Dendritic cell treated with granulocyte-macrophage colony-stimulating factor and Interleukin-4, amounts not matched to agents 40 ng/mL and 50 ng/mL, for 4 days (primary cell): ENCODE data around the gene DGKH.
"Not testable (repeated sequence)": the region's sequence is repeated elsewhere in the genome, so short reads cannot be mapped to it uniquely, and the experiment has no call there.

ENCODE experiments used
- H3K27ac Mint-ChIP-seq: one replicate; pipeline ENCODE4 v1.8.0; 2022; ENCODE audit warnings: mild to moderate bottlenecking, mixed read lengths
- H3K27me3 Mint-ChIP-seq: one replicate; pipeline ENCODE4 v1.8.0; 2022; ENCODE audit warnings: mild to moderate bottlenecking, mixed read lengths
- H3K36me3 Mint-ChIP-seq: one replicate; pipeline ENCODE4 v1.8.0; 2022; ENCODE audit warnings: low read depth, mixed read lengths
- H3K4me1 Mint-ChIP-seq: one replicate; pipeline ENCODE4 v1.8.0; 2022; ENCODE audit warnings: low read depth, mixed read lengths
- H3K4me3 Mint-ChIP-seq: one replicate; pipeline ENCODE4 v1.8.0; 2022; ENCODE audit warnings: mild to moderate bottlenecking, moderate library complexity, mixed read lengths
- H3K9me3 Mint-ChIP-seq: one replicate; pipeline ENCODE4 v1.8.0; 2022; ENCODE audit warnings: mixed read lengths
- intact Hi-C: fragments of 100-400 bp; cut with micrococcal nuclease; formaldehyde crosslinking; loops from one replicate; pipeline ENCODE4 v1.15.0; 2022

DGKH gene

DNA sequence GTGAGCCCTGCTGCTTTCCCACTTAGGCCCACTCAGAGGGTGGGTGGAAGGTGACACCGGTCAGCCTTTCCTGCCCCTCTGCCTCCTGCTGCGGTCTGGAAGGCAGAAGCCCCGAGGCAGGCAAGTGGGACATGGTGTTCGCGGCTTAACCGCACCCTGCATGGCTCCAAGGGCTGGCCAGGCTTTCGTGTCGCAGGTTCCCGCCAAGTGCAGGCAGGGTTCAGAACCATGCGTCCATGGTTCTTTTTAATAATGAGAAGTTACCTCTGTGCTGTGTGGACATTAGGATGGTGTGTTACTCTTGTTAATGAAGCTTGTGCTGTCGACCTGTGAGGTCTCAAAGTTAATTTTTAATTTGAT, 986 bp downstream of the DGKH start:
- intact Hi-C loops: loop anchor here (1.0 to 10.0 kb wide), 3 partner anchors 8 to 225 kb away; partner anchors contain the start of genes AKAP11 and VWA8
- Mint-ChIP-seq H3K4me1 (peaks cover 18% of the 10 kb centered on the region), H3K9me3 (no peaks in the 10 kb centered on the region), H3K36me3 (peaks cover 14% of the 10 kb centered on the region), H3K4me3 (peak overlapping the region; percentile 74), H3K27ac (peak overlapping the region; percentile 83), H3K27me3 (peaks cover 26% of the 10 kb centered on the region)

DNA sequence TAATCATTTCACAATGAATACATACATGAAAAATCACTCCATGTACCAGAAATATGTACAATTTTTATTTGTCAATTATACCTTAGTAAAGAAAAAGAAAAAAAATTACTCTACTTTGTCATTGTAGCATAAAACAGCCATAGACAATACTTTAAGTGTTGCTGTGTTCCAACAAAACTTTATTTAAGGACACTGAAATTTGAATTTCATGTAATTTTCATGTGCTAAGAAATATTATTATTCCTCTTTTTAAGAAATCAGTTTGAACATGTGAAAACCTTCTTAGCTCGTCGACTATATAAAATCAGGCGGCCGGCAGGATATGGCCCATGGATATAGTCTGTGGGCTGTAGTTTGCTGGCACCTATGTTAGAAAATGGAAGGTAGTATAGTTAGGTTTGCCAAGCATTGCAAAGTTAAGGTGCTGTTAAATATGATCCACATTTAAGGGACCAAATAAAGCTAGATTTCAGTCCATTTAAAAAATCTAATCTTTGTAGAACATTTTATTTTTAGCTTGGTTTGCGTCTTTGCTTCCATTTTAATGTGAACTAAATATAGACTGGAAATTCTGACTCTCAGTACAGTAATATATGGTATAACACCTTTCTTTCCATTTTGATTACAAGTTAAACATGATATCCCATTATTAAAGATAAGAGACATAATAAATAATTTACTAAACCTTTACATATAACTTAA, 6.5 kb downstream of the DGKH start:
- Mint-ChIP-seq H3K4me1 (peaks cover 11% of the 10 kb centered on the region), H3K27ac (no peak overlapping the region), H3K9me3 (peaks cover 8% of the 10 kb centered on the region), H3K36me3 (peaks cover 6% of the 10 kb centered on the region), H3K4me3 (no peak overlapping the region), H3K27me3 (peaks cover 10% of the 10 kb centered on the region)
- intact Hi-C loops: no loop called here

DNA sequence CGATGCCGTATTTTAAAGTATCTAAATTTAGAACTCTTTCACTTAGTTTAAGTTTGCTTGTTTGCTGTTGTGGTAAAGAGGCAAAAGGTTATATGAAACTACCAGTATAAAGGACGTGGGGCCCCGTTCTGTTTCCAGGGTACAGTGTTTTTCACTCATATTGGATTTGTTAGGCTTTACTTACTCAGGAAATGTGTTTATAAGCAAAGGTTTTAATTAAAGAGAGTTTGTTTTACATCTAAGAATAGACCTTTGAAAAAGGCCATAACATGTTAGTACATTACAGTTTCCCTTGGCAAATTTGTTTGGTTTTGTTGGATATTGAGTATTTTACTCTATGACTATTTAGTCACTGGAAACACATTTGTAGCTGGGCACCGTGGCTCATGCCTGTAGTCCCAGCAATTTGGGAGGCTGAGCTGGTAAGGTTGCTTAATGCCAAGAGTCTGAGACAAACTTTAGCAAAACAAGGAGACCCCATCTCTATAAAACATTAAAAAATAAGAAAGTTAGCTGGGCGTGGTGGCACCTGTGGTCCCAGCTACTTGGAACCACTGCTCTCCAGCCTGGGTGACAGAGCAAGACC, 7.1 kb downstream of the DGKH start:
- Mint-ChIP-seq H3K4me1 (peaks cover 11% of the 10 kb centered on the region), H3K4me3 (no peak overlapping the region), H3K27ac (no peak overlapping the region), H3K36me3 (peaks cover 10% of the 10 kb centered on the region), H3K9me3 (peaks cover 10% of the 10 kb centered on the region), H3K27me3 (peaks cover 3% of the 10 kb centered on the region)
- intact Hi-C loops: no loop called here

DNA sequence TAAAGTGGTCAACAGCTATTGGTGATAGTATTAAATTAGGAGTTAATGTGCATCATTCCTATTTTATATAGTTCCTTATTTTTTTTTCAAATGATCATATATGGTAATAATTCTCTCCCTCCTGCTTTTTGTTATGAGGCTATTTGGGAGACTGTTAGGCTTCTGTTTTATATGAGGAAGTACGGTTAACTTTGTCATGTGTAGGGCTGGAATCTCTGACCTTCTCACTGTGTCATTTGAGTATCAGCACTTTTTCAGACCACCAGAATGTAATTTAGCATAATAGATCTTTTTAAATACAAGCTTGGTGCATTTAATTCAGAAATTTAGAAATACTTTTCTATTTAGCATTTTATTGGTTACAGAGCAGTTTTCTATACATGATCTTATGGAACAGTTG, 7.7 kb downstream of the DGKH start:
- H3K27me3 Mint-ChIP-seq: peaks cover 3% of the 10 kb centered on the region
- H3K9me3 Mint-ChIP-seq: peaks cover 16% of the 10 kb centered on the region
- H3K36me3 Mint-ChIP-seq: peaks cover 15% of the 10 kb centered on the region
- no peak overlapping the region for H3K27ac Mint-ChIP-seq
- H3K4me3 Mint-ChIP-seq: no peak overlapping the region
- H3K4me1 Mint-ChIP-seq: peaks cover 11% of the 10 kb centered on the region
- intact Hi-C loops: no loop called here

DNA sequence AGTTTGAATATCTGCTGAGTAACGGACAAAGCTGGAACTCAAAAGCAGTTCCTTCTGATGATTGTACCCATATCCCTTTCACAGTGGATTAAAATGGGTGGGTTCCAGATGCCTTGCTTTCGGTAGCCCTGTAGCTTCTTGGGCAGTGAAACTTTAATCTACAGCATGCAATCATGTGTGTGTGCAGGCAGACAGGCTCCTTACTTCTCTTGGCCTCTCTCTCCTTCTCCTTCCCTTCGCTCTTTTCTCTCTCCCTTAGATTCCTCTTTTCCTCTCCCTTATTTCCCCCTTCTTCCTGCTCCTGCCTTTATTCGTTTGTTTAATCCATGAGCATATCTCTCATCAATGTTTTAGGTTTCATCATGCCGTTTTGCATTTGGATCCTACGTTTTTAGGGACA, 8.1 kb downstream of the DGKH start:
- intact Hi-C loops: no loop called here
- H3K27me3 Mint-ChIP-seq: peaks cover 1% of the 10 kb centered on the region
- peaks cover 19% of the 10 kb centered on the region for H3K36me3 Mint-ChIP-seq
- peaks cover 16% of the 10 kb centered on the region for H3K9me3 Mint-ChIP-seq
- no peak overlapping the region for H3K27ac Mint-ChIP-seq
- no peak overlapping the region for H3K4me3 Mint-ChIP-seq
- peaks cover 11% of the 10 kb centered on the region for H3K4me1 Mint-ChIP-seq

DNA sequence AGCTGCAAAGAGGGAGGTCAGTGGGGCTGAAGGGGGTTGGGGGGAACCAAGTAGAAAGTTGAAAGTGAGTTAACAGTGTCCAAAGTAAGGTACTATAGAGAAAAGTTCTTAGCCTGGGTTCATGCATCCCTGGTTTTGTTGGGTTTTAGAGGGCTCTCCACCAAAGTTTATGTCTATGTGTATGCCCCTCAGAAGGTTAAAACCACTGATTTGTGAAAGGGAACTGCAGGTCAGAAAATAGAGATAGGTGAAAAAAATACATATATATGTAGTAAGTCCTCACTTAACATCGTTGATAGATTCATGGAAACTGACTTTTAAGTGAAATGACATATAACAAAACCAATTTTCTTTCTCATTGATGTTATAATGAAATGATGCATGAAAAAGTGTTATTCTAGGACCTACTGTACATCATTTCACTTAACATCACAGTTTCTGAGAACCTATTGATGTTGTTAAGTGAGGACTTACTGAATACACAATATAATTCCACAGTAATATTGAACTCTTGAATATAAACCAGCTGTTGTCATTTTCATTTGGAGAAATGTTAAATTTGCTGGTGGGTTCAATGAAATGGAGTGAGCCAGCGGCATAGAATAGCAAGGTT, 9.6 kb downstream of the DGKH start:
- Mint-ChIP-seq H3K27ac (no peak overlapping the region), H3K4me3 (no peak overlapping the region), H3K36me3 (peaks cover 22% of the 10 kb centered on the region), H3K4me1 (peaks cover 6% of the 10 kb centered on the region), H3K9me3 (peaks cover 16% of the 10 kb centered on the region), H3K27me3 (peaks cover 1% of the 10 kb centered on the region)
- intact Hi-C loops: no loop called here

DNA sequence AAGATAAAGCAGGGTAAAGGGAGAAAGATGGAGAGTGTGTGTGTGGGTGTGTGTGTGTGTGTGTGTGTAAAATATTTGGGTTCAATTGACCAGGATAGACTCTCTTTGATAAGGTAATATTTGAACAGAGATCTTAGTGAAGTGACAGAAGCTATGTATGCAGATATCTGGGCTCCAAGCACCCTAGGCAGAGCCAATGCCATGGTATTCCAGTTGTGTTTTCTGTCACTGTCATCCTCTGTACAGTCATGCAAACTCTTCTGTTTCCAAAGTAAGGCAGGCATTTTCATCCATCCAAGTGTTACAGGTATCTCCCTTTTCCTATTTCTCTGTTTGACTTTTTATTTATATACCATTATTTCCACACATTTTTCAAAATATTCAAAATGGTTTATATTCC, 13.5 kb downstream of the DGKH start:
- Mint-ChIP-seq H3K4me1 (peaks cover 6% of the 10 kb centered on the region), H3K36me3 (peaks cover 30% of the 10 kb centered on the region), H3K27me3 (no peaks in the 10 kb centered on the region), H3K9me3 (peaks cover 16% of the 10 kb centered on the region), H3K4me3 (no peak overlapping the region), H3K27ac (no peak overlapping the region)
- intact Hi-C loops: no loop called here

DNA sequence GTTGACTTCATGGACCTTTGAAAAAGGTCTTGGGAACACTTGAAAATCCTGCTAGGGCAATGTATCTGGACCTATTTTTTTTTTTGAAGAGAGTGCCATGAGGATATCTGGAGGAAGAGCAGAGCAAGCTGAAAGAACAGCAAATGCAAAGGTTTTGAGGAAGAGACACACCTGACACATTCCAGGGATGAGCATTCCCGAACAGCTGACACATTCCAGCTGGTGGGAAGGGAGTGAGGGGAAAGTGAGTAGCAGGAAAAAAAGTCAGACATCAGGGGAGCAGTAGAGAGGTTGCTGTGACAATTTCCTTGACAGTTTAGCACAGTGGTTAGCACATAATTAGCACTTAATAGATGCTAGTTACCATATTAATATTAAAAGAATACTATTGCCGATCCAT, 14.7 kb downstream of the DGKH start:
- H3K9me3 Mint-ChIP-seq: peaks cover 16% of the 10 kb centered on the region
- no peak overlapping the region for H3K4me3 Mint-ChIP-seq
- peaks cover 6% of the 10 kb centered on the region for H3K4me1 Mint-ChIP-seq
- H3K27ac Mint-ChIP-seq: no peak overlapping the region
- H3K36me3 Mint-ChIP-seq: peaks cover 30% of the 10 kb centered on the region
- intact Hi-C loops: no loop called here
- no peaks in the 10 kb centered on the region for H3K27me3 Mint-ChIP-seq

DNA sequence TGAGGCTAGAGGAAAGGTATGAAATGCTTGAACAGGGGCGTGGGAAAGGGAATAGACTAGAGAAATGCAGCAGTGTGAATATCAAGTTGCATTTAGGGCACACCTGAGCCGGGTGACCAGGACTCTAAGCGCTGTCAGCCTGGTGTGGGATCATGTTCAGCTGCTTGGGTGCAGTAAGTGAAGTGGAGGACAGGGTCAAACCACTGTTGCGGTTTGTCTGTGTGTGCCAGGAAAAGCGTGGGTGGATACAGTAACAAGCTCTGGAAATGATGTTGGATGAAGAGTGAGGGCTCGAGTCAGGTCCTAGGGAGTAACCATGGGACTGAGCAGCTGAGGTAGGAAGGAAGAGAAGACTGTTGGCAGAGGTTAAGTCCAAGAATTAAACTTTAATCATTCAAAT, 15.8 kb downstream of the DGKH start:
- intact Hi-C loops: no loop called here
- Mint-ChIP-seq H3K27ac (no peak overlapping the region), H3K4me1 (peaks cover 14% of the 10 kb centered on the region), H3K36me3 (peaks cover 24% of the 10 kb centered on the region), H3K27me3 (no peaks in the 10 kb centered on the region), H3K4me3 (no peak overlapping the region), H3K9me3 (peaks cover 9% of the 10 kb centered on the region)

DNA sequence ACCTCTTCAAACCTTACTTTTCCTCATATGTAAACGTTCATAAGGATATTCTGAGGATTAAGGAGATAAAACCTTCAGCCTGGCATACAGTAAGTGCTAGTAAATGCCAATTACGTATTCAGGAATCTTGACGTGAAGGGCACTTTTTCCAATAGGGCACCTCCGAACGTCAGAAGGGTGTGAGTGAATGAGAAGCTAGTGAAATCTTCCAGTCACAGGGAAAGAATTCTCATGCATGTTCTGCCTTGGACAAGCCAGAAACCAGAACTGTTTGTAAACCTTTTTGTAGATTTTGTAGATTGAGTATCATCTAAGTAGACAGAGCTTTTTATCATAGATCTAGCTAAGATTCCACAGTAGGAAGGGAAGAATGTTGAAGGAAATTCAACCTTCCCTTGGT, 16.5 kb downstream of the DGKH start:
- peaks cover 24% of the 10 kb centered on the region for H3K36me3 Mint-ChIP-seq
- intact Hi-C loops: no loop called here
- H3K27ac Mint-ChIP-seq: no peak overlapping the region
- no peaks in the 10 kb centered on the region for H3K27me3 Mint-ChIP-seq
- no peak overlapping the region for H3K4me3 Mint-ChIP-seq
- H3K4me1 Mint-ChIP-seq: peaks cover 21% of the 10 kb centered on the region
- H3K9me3 Mint-ChIP-seq: peaks cover 9% of the 10 kb centered on the region

DNA sequence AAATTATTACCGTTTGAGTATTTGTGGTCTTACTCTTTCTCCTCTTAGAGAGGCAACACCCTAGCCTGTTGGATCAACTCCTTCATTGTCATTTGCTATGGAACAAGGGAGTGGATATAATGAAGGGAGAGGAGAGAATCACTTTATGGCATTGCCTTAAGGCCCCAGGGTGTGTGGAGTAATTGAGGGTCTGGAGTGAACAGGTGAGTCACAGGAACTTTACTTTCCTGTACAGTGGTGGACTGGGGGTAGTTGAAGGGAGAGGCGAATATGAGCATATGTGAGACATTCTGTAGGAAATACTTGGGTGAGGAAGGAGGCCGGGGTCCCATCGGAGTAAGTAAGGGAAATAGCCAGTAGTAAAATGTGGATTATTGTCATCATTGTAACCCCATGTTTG, 17.0 kb downstream of the DGKH start:
- intact Hi-C loops: no loop called here
- peaks cover 8% of the 10 kb centered on the region for H3K9me3 Mint-ChIP-seq
- no peak overlapping the region for H3K4me3 Mint-ChIP-seq
- peaks cover 26% of the 10 kb centered on the region for H3K4me1 Mint-ChIP-seq
- H3K36me3 Mint-ChIP-seq: peaks cover 22% of the 10 kb centered on the region
- no peaks in the 10 kb centered on the region for H3K27me3 Mint-ChIP-seq
- no peak overlapping the region for H3K27ac Mint-ChIP-seq

DNA sequence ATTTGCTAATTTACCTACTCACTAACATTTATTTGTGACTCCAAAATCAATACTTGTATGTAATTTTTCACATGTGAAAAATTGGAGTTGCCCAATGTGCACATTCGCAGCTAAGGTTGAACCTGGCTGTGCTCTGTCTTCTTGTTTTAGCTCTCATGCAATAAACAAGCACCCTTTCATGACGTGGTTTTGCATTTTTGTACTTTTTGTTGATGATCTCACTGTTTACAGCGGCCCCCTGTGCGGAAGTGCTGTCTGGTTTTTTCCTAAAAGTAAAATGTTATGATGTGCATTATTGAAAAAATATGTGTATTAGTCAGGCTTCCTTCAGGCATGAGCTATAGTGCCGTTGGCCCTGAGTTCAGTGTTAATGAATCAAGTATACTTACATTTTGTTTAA, 18.1 kb downstream of the DGKH start:
- no peak overlapping the region for H3K4me3 Mint-ChIP-seq
- intact Hi-C loops: no loop called here
- H3K27me3 Mint-ChIP-seq: no peaks in the 10 kb centered on the region
- H3K9me3 Mint-ChIP-seq: no peaks in the 10 kb centered on the region
- peaks cover 26% of the 10 kb centered on the region for H3K4me1 Mint-ChIP-seq
- peaks cover 12% of the 10 kb centered on the region for H3K36me3 Mint-ChIP-seq
- no peak overlapping the region for H3K27ac Mint-ChIP-seq

DNA sequence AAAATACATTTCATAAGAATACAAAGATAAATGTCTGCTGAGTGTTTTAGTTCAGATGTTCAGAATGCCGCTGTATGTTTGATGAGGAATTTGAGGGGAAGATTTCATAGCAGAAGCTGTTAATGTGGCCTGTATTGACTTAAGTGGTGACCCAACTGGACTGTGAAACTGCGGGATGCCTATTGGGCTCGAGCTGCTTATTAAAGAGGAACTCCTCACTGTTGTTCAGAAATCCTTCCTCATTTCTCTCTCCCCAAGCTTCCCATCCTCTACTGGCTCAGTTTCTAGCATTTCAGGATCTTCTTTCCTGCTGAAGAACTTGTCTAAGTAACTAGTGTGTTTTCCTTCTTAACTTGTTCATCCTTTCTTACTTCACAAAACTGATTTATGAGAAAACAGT, 20.4 kb downstream of the DGKH start:
- Mint-ChIP-seq H3K36me3 (peaks cover 8% of the 10 kb centered on the region), H3K9me3 (no peaks in the 10 kb centered on the region), H3K27me3 (no peaks in the 10 kb centered on the region), H3K4me1 (peaks cover 25% of the 10 kb centered on the region), H3K27ac (no peak overlapping the region), H3K4me3 (no peak overlapping the region)
- intact Hi-C loops: no loop called here

DNA sequence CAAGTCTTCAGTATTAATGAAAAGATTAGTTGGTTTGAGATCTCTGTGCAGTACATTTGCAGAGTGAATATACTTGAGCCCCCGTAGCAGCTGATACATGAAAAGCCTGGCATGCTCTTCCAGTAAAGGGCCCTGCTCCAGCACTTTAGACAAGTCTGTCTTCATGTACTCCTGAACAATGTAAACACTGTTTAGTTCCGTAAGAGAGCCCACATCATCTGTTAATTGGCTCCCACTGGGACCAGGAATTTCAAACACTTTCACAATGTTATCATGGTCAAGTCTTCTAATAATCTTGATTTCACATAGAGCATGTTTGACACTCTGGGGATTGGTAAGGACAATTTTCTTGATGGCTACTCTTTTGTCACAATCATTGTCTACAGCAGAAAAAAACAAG, 22.2 kb downstream of the DGKH start:
- H3K27ac Mint-ChIP-seq, intact Hi-C loops, H3K27me3 Mint-ChIP-seq, H3K9me3 Mint-ChIP-seq, H3K36me3 Mint-ChIP-seq, H3K4me3 Mint-ChIP-seq: not testable (repeated sequence)
- H3K4me1 Mint-ChIP-seq: peaks cover 20% of the 10 kb centered on the region
